ENCODE results near the gene FAM53A.

DNA sequence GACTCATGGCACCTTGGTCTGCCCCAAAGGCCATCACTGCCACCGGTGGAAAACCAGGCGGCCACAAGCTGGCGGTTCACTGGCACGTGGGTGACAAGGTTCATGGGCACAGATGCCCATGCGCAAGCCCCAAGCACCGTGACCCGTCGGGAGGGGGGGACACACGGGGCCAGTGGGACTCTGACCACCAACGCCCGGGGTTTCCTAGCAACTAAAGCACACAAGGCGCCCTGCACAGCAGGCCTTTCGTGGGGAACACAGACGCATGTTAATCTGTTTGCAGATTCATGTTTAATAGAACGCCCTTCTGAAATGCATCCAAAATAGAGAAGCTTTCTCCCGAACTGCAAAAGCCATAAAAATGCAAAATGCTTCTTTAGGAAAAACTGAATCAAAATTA is 43.9 kb downstream of the FAM53A start:
- TF ChIP-seq, protein P1, sequence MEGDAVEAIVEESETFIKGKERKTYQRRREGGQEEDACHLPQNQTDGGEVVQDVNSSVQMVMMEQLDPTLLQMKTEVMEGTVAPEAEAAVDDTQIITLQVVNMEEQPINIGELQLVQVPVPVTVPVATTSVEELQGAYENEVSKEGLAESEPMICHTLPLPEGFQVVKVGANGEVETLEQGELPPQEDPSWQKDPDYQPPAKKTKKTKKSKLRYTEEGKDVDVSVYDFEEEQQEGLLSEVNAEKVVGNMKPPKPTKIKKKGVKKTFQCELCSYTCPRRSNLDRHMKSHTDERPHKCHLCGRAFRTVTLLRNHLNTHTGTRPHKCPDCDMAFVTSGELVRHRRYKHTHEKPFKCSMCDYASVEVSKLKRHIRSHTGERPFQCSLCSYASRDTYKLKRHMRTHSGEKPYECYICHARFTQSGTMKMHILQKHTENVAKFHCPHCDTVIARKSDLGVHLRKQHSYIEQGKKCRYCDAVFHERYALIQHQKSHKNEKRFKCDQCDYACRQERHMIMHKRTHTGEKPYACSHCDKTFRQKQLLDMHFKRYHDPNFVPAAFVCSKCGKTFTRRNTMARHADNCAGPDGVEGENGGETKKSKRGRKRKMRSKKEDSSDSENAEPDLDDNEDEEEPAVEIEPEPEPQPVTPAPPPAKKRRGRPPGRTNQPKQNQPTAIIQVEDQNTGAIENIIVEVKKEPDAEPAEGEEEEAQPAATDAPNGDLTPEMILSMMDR (IDR thresholded peaks at IDR 0.05; ENCODE audit: low read depth, low read length, missing input control): no peak
- TF ChIP-seq RAD21 (IDR thresholded peaks at IDR 0.05) (no peak), EGR1 (IDR thresholded peaks at IDR 0.05; ENCODE audit: low read depth in 2 of 2) (no peak), FOXA1 (IDR thresholded peaks at IDR 0.05) (no peak), YY1 (IDR thresholded peaks at IDR 0.05) (no peak), GABPA (IDR thresholded peaks at IDR 0.05 in 1 of 2, conservative IDR thresholded peaks at IDR 0.05 in 1 of 2) (no peak), SP1 (IDR thresholded peaks at IDR 0.05) (no peak)
- TF ChIP-seq, protein P2, sequence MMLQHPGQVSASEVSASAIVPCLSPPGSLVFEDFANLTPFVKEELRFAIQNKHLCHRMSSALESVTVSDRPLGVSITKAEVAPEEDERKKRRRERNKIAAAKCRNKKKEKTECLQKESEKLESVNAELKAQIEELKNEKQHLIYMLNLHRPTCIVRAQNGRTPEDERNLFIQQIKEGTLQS (IDR thresholded peaks at IDR 0.05): no peak
- TF ChIP-seq, protein P3, sequence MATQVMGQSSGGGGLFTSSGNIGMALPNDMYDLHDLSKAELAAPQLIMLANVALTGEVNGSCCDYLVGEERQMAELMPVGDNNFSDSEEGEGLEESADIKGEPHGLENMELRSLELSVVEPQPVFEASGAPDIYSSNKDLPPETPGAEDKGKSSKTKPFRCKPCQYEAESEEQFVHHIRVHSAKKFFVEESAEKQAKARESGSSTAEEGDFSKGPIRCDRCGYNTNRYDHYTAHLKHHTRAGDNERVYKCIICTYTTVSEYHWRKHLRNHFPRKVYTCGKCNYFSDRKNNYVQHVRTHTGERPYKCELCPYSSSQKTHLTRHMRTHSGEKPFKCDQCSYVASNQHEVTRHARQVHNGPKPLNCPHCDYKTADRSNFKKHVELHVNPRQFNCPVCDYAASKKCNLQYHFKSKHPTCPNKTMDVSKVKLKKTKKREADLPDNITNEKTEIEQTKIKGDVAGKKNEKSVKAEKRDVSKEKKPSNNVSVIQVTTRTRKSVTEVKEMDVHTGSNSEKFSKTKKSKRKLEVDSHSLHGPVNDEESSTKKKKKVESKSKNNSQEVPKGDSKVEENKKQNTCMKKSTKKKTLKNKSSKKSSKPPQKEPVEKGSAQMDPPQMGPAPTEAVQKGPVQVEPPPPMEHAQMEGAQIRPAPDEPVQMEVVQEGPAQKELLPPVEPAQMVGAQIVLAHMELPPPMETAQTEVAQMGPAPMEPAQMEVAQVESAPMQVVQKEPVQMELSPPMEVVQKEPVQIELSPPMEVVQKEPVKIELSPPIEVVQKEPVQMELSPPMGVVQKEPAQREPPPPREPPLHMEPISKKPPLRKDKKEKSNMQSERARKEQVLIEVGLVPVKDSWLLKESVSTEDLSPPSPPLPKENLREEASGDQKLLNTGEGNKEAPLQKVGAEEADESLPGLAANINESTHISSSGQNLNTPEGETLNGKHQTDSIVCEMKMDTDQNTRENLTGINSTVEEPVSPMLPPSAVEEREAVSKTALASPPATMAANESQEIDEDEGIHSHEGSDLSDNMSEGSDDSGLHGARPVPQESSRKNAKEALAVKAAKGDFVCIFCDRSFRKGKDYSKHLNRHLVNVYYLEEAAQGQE (IDR thresholded peaks at IDR 0.05): no peak
- TF ChIP-seq, protein P4, sequence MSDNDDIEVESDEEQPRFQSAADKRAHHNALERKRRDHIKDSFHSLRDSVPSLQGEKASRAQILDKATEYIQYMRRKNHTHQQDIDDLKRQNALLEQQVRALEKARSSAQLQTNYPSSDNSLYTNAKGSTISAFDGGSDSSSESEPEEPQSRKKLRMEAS (IDR thresholded peaks at IDR 0.05): no peak
- TF ChIP-seq, protein P5, sequence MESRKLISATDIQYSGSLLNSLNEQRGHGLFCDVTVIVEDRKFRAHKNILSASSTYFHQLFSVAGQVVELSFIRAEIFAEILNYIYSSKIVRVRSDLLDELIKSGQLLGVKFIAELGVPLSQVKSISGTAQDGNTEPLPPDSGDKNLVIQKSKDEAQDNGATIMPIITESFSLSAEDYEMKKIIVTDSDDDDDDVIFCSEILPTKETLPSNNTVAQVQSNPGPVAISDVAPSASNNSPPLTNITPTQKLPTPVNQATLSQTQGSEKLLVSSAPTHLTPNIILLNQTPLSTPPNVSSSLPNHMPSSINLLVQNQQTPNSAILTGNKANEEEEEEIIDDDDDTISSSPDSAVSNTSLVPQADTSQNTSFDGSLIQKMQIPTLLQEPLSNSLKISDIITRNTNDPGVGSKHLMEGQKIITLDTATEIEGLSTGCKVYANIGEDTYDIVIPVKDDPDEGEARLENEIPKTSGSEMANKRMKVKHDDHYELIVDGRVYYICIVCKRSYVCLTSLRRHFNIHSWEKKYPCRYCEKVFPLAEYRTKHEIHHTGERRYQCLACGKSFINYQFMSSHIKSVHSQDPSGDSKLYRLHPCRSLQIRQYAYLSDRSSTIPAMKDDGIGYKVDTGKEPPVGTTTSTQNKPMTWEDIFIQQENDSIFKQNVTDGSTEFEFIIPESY (IDR thresholded peaks at IDR 0.05): no peak
